Measurements from ENCODE around the gene CMSS1. TPM values are rescaled to one million over a fixed set of nuclear protein-coding genes. Genes with fewer than 3 reads are reported as not detected.

Gene CMSS1
- total and polyA plus RNA-seq, 2 donors (not counting 1 experiment from before 2014, with no cell fraction given), result 7.3 to 22.8 TPM

DNA sequence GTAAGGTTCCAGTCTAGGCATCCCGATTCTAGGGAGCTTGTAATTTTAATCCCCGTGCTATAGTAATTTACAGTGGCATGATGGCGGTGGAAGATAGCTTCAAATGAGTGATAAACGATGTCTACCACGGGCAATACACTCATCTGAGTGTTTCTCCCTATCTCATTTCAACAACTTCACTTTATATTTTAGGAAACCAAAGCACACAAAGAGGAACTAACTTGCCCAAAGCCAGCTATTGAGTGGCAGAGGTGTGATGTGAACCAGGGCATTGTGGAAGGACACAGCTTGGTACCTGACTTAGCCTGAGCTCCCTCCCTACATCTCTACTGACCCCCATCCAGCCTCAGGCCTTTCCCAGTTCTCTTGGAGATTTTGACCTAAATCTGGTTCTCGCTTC lies 313.6 kb downstream of the CMSS1 start:
- Histone ChIP-seq H3K79me2 (ENCODE audit: control insufficient read depth, insufficient read depth, low read length) (no peaks in the 10 kb centered on the region), H3K4me1 (ENCODE audit: control insufficient read depth in 2 of 2, insufficient read depth in 2 of 2, low read length in 2 of 2) (no peaks in the 10 kb centered on the region), H3K4me2 (replicated peaks; ENCODE audit: low read depth, low read length, poor library complexity, severe bottlenecking) (no peak overlapping the region), H3K36me3 (replicated peaks in 1 of 2; ENCODE audit: control extremely low read depth in 1 of 2, control insufficient read depth in 1 of 2, extremely low read depth in 1 of 2, insufficient read depth in 2 of 2, low read length in 1 of 2) (no peaks in the 10 kb centered on the region), H3K9me3 (ENCODE audit: control extremely low read depth in 1 of 3, control insufficient read depth in 2 of 3, insufficient read depth in 1 of 3, low read length in 2 of 3) (no peaks in the 10 kb centered on the region), H3K4me3 (ENCODE audit: control extremely low read depth in 1 of 5, extremely low read depth in 1 of 5, insufficient read depth in 1 of 5, low read depth in 2 of 5, low read length in 4 of 5) (no peak overlapping the region), H3K27ac (ENCODE audit: low read length in 2 of 2) (no peak overlapping the region), H3K27me3 (replicated peaks in 1 of 4; ENCODE audit: control extremely low read depth in 1 of 4, control insufficient read depth in 3 of 4, insufficient read depth in 4 of 4, low read length in 3 of 4) (no peaks in the 10 kb centered on the region), H2AFZ (ENCODE audit: insufficient read depth, low read depth, low read length, poor library complexity, severe bottlenecking) (no peak overlapping the region), H3K9ac (ENCODE audit: low read length) (no peak overlapping the region), H4K20me1 (ENCODE audit: control insufficient read depth, insufficient read depth, low read length, poor library complexity, severe bottlenecking) (no peaks in the 10 kb centered on the region)
- DNase-seq, result no peak
- ChIA-PET CTCF (interaction anchor here (0.7 kb wide), 1 partner anchor 123 kb away, joined by 3 read pairs; no protein-coding TSS in a partner anchor), POLR2A (no interaction called here)
- no peak for ATAC-seq (ENCODE audit: low read depth)
- H3K27ac Mint-ChIP-seq, result no peak overlapping the region
- H3K4me1 Mint-ChIP-seq, result no peaks in the 10 kb centered on the region
- WGBS (ENCODE audit: insufficient coverage), result no CpG with 5 or more reads among the region's 6 CpGs
- H3K9me3 Mint-ChIP-seq (ENCODE audit: insufficient read depth), result no peaks in the 10 kb centered on the region
- TF ChIP-seq, protein P1, sequence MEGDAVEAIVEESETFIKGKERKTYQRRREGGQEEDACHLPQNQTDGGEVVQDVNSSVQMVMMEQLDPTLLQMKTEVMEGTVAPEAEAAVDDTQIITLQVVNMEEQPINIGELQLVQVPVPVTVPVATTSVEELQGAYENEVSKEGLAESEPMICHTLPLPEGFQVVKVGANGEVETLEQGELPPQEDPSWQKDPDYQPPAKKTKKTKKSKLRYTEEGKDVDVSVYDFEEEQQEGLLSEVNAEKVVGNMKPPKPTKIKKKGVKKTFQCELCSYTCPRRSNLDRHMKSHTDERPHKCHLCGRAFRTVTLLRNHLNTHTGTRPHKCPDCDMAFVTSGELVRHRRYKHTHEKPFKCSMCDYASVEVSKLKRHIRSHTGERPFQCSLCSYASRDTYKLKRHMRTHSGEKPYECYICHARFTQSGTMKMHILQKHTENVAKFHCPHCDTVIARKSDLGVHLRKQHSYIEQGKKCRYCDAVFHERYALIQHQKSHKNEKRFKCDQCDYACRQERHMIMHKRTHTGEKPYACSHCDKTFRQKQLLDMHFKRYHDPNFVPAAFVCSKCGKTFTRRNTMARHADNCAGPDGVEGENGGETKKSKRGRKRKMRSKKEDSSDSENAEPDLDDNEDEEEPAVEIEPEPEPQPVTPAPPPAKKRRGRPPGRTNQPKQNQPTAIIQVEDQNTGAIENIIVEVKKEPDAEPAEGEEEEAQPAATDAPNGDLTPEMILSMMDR (IDR thresholded peaks at IDR 0.05), result no peak
- no peak for TF ChIP-seq EZH2 (IDR thresholded peaks at IDR 0.05; ENCODE audit: borderline replicate concordance, insufficient read depth, low read depth, low read length, poor library complexity, severe bottlenecking)
- H3K27me3 Mint-ChIP-seq, result no peaks in the 10 kb centered on the region
- H3K4me3 Mint-ChIP-seq, result no peak overlapping the region
- intact Hi-C loops (cut with micrococcal nuclease), result no loop called here

DNA sequence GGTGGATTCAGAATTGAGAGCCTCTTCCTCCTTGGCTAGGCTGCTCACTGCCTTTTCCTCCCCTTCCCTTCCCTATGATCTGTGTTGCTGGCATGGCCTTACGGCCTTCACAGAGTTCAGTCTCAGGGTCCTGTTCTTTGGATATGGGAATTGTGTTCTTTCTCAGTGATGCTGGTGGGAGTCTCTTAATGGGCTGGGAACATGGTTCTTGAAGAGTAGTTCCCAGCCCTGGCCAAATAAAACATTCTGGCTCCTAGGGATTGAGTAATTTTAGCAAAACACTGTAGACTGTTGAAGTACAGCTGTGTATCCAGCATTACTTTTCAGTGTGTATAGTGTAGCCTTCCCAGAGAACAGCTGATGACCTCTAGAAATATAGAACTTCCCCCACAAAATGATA lies 319.3 kb downstream of the CMSS1 start:
- ChIA-PET POLR2A (no interaction called here), CTCF (interaction anchor here (0.7 kb wide), 1 partner anchor 298 kb away, joined by 3 read pairs; no protein-coding TSS in a partner anchor)
- no peaks in the 10 kb centered on the region for H3K79me2 ChIP-seq (ENCODE audit: control insufficient read depth, insufficient read depth, low read length)
- no peaks in the 10 kb centered on the region for H3K9me3 Mint-ChIP-seq (ENCODE audit: insufficient read depth)
- no peaks in the 10 kb centered on the region for H3K36me3 ChIP-seq (replicated peaks in 1 of 2; ENCODE audit: control extremely low read depth in 1 of 2, control insufficient read depth in 1 of 2, extremely low read depth in 1 of 2, insufficient read depth in 2 of 2, low read length in 1 of 2)
- no peak overlapping the region for H3K27ac Mint-ChIP-seq
- no peaks in the 10 kb centered on the region for H3K27me3 ChIP-seq (replicated peaks in 1 of 4; ENCODE audit: control extremely low read depth in 1 of 4, control insufficient read depth in 3 of 4, insufficient read depth in 4 of 4, low read length in 3 of 4)
- H3K27me3 Mint-ChIP-seq, result no peaks in the 10 kb centered on the region
- TF ChIP-seq, protein P1 (IDR thresholded peaks at IDR 0.05), result no peak
- TF ChIP-seq EZH2 (IDR thresholded peaks at IDR 0.05; ENCODE audit: borderline replicate concordance, insufficient read depth, low read depth, low read length, poor library complexity, severe bottlenecking), result no peak
- H3K4me3 ChIP-seq (ENCODE audit: control extremely low read depth in 1 of 5, extremely low read depth in 1 of 5, insufficient read depth in 1 of 5, low read depth in 2 of 5, low read length in 4 of 5), result no peak overlapping the region
- no peaks in the 10 kb centered on the region for H3K9me3 ChIP-seq (ENCODE audit: control extremely low read depth in 1 of 3, control insufficient read depth in 2 of 3, insufficient read depth in 1 of 3, low read length in 2 of 3)
- no peaks in the 10 kb centered on the region for H3K4me1 Mint-ChIP-seq
- no CpG with 5 or more reads among the region's 1 CpG for WGBS (ENCODE audit: insufficient coverage)
- no peak overlapping the region for H3K27ac ChIP-seq (ENCODE audit: low read length in 2 of 2)
- ATAC-seq (ENCODE audit: low read depth) (no peak), DNase-seq (no peak)
- no peaks in the 10 kb centered on the region for H4K20me1 ChIP-seq (ENCODE audit: control insufficient read depth, insufficient read depth, low read length, poor library complexity, severe bottlenecking)
- no peaks in the 10 kb centered on the region for H3K4me1 ChIP-seq (ENCODE audit: control insufficient read depth in 2 of 2, insufficient read depth in 2 of 2, low read length in 2 of 2)
- intact Hi-C loops (cut with micrococcal nuclease), result no loop called here
- H2AFZ ChIP-seq (ENCODE audit: insufficient read depth, low read depth, low read length, poor library complexity, severe bottlenecking), result no peak overlapping the region
- H3K4me2 ChIP-seq (replicated peaks; ENCODE audit: low read depth, low read length, poor library complexity, severe bottlenecking), result no peak overlapping the region
- H3K9ac ChIP-seq (ENCODE audit: low read length), result no peak overlapping the region
- H3K4me3 Mint-ChIP-seq, result no peak overlapping the region

Data from B cell (primary cell).